ENCODE data around the gene PICK1.

The PICK1 gene

DNA sequence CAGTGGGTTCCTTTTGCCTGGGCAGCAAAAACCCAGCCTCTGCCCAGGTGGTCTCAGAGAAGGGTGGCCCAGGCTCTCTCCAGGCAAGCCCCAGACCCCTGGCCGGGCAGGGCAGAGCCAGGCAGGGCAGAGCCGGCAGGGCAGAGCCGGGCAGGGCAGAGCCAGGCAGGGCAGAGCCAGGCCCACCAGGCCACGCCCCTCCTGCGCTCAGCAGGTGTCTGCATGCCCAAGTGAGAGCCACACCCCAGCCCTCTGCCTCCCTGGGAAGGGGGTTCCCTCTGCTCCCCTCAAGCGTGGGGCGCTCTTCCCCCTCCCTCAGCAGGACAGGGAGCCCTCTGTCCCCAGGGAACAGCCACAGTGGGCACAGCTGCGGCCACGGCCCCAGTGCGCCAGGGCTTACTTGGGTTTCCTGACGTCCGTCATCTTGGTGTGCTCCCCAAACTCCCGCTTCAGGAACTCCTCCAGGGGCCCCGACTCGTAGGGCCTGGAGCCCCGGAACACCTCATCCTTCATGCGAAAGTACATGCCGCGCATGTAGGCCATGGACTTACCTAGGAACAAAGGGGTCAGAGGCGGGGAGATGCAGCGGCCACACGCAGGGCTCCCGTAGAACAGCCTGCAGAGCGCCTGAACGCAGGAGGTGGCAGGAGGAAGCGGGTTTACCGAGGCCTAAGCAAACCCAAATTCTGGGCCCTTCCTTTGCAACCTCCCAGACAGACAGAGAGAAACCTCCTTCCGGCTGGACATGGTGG is 63.3 kb downstream of the PICK1 start:
- no peak for DNase-seq

DNA sequence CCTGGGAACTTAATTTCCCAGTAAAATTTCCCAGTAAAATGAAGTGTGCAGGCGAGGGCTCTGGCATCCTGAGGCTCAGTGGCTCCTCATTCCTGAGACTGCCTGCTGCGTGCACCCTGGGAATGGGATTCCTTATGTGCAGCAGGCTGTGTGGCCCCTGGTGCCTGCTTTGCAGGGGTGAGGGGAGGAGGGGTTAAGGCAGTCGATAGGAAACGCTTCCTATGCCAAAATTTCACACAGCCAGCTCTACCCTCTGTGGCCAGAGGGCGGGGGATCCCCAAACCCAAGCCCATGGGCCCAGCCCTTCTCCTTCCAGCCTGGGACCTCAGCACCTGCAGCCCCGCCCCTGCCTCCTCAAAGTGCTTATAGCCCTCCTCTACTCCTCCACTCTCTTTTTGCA is 65.4 kb downstream of the PICK1 start:
- no peak for DNase-seq

DNA sequence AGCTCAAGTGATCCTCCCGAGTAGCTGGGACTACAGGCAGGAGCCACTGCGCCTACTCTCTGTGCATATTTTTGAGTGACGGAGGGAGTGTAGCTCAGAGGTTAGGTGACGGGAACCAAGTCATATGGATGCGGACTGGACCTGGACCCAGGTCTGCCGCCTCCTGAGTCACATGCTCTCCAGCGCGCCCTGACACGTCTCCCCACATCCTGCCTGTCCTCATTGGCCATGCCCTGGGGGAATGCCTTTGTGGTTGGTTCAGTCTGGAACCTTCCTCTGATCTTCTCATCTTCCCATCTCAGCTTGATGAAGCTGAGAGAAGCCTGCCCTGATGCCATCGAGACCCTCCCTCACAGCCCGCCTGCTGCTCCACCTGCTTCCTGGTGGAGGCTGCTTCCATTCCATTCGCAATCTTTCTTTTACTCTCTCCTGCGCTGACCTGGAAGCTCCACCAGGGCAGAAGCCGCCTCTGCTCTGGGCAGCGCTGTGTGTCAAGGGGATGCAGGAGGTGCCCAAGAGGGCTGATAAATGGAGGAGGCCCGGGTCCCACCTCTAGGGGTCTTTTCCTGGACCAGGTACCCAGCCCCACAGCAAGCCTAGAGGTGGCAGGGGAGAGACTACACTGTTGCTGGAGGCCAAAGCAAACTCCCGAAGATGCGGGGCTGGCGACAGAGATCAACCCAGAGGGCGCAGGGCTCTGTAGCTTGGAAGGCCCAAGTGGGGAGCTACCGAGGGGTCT is 67.2 kb downstream of the PICK1 start:
- no peak for DNase-seq

DNA sequence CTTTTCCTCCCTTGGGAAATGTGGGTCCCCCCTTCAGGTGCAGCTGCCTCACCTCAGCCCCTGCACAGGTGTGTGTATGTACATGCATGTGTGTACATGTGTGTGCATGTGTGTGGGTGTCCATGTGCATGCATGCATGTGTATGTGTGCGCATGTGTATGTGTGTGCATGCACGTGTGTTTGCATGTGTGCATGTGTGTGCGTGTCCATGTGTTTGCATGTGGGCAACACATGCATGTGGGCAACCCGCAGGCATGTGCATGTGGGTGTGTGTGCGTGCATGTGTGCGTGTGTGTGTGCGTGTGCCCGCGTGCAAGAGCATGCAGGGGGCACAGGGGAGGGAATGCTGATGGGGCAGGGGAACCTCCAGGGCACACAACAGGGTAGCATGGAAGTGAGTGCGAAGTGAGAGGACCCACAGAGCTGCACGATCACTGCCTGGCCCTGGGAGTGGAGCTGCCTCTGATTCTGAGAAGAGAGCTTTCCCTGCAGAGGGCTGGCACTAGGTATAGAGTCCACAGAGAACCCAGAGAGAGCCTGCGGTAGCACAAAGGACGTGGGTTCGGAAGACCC is 67.9 kb downstream of the PICK1 start:
- no peak for DNase-seq

Data from eye (tissue), 1 donor.